ENCODE measurements around the gene TXNDC15.

TXNDC15 gene

GRCh38 chr5:134911285-134912206, 37.4 kb downstream of the TXNDC15 start:
- no peak overlapping the region for H3K4me3 ChIP-seq (ENCODE audit: low read length)

GRCh38 chr5:134913254-134913653, 39.1 kb downstream of the TXNDC15 start:
- H3K4me3 ChIP-seq (ENCODE audit: low read length) = no peak overlapping the region
- no peak for DNase-seq (ENCODE audit: low read depth, low spot score)

More at GRCh38 chr5:134911285-134912206, 37.4 kb downstream of the TXNDC15 start:
- DNase-seq (ENCODE audit: low read depth, low spot score) = no peak

- no peak for DNase-seq (ENCODE audit: low read depth, low spot score)
- no peak overlapping the region for H3K4me3 ChIP-seq (ENCODE audit: low read length)
Observed at GRCh38 chr5:134913795-134914194, 39.6 kb downstream of the TXNDC15 start.

- no peak for DNase-seq (ENCODE audit: low read depth, low spot score)
- no peak overlapping the region for H3K4me3 ChIP-seq (ENCODE audit: low read length)
Observed at GRCh38 chr5:134917070-134917815, 43.1 kb downstream of the TXNDC15 start.

- DNase-seq (ENCODE audit: low read depth, low spot score) = no peak
- no peak overlapping the region for H3K4me3 ChIP-seq (ENCODE audit: low read length)
Observed at GRCh38 chr5:134918861-134919260, 44.7 kb downstream of the TXNDC15 start.

GRCh38 chr5:134920848-134921575, 46.8 kb downstream of the TXNDC15 start:
- H3K4me3 ChIP-seq (ENCODE audit: low read length) = no peak overlapping the region
- DNase-seq (ENCODE audit: low read depth, low spot score) = no peak

GRCh38 chr5:134932508-134932907, 58.3 kb downstream of the TXNDC15 start:
- no peak overlapping the region for H3K4me3 ChIP-seq (ENCODE audit: low read length)
- no peak for DNase-seq (ENCODE audit: low read depth, low spot score)

GRCh38 chr5:134934202-134934601, 60.0 kb downstream of the TXNDC15 start:
- H3K4me3 ChIP-seq (ENCODE audit: low read length) = no peak overlapping the region
- no peak for DNase-seq (ENCODE audit: low read depth, low spot score)

GRCh38 chr5:134935711-134936602, 61.8 kb downstream of the TXNDC15 start:
- DNase-seq (ENCODE audit: low read depth, low spot score) = no peak

GRCh38 chr5:134937526-134937925, 63.4 kb downstream of the TXNDC15 start:
- no peak for DNase-seq (ENCODE audit: low read depth, low spot score)
- H3K4me3 ChIP-seq (ENCODE audit: low read length) = no peak overlapping the region

More at GRCh38 chr5:134935711-134936602, 61.8 kb downstream of the TXNDC15 start:
- no peak overlapping the region for H3K4me3 ChIP-seq (ENCODE audit: low read length)

GRCh38 chr5:134938030-134938429, 63.9 kb downstream of the TXNDC15 start:
- no peak overlapping the region for H3K4me3 ChIP-seq (ENCODE audit: low read length)
- no peak for DNase-seq (ENCODE audit: low read depth, low spot score)

GRCh38 chr5:134939500-134939899, 65.3 kb downstream of the TXNDC15 start:
- H3K4me3 ChIP-seq (ENCODE audit: low read length) = no peak overlapping the region
- no peak for DNase-seq (ENCODE audit: low read depth, low spot score)

- no peak for DNase-seq (ENCODE audit: low read depth, low spot score)
- no peak overlapping the region for H3K4me3 ChIP-seq (ENCODE audit: low read length)
Observed at GRCh38 chr5:134943547-134943946, 69.4 kb downstream of the TXNDC15 start.

- DNase-seq (ENCODE audit: low read depth, low spot score) = no peak
- no peak overlapping the region for H3K4me3 ChIP-seq (ENCODE audit: low read length)
Observed at GRCh38 chr5:134944630-134945029, 70.5 kb downstream of the TXNDC15 start.

GRCh38 chr5:134945041-134945440, 70.9 kb downstream of the TXNDC15 start:
- DNase-seq (ENCODE audit: low read depth, low spot score) = no peak
- H3K4me3 ChIP-seq (ENCODE audit: low read length) = no peak overlapping the region

GRCh38 chr5:134948911-134949310, 74.7 kb downstream of the TXNDC15 start:
- H3K4me3 ChIP-seq (ENCODE audit: low read length) = no peak overlapping the region
- DNase-seq (ENCODE audit: low read depth, low spot score) = no peak

- H3K4me3 ChIP-seq (ENCODE audit: low read length) = no peak overlapping the region
- no peak for DNase-seq (ENCODE audit: low read depth, low spot score)
Observed at GRCh38 chr5:134949316-134949715, 75.1 kb downstream of the TXNDC15 start.
